Ovary (tissue), 3 donors: ENCODE results near the gene GOLGA6L6.
"Not testable (repeated sequence)": the region's sequence is repeated elsewhere in the genome, so short reads cannot be mapped to it uniquely, and the experiment has no call there.

Experiments used
- CTCF ChIP-seq, 3 donors: fragments of 450-650 bp in 2 of 3; fragments of 200-600 bp in 1 of 3; IDR thresholded peaks; one replicate each; pipeline versions ENCODE4 v1.5.1 to v1.8.0; 2016 to 2022; ENCODE audit warnings: antibody characterized with exemption in 3 of 3, mild to moderate bottlenecking in 1 of 3
- EP300 ChIP-seq: sonication (generic); formaldehyde crosslinking; IDR thresholded peaks from one replicate; pipeline ENCODE4 v1.6.1; 2017; ENCODE audit warnings: antibody characterized with exemption
- donor health status: DM: no; HTN: no; CAD: no.

- TF ChIP-seq EP300; CTCF (IDR thresholded peaks at IDR 0.05): not testable (repeated sequence)
Measured at GRCh38 chr15:20586821-20587220, 45.2 kb upstream of the GOLGA6L6 start.
